BLaER1 (cell line): Measurements from ENCODE around the gene CPEB2.

Experiments
- H3K27ac ChIP-seq: shearing (Covaris generic); formaldehyde crosslinking; 2 replicates; pipeline ENCODE4 v1.8.1; 2022
- H3K27me3 ChIP-seq: shearing (Covaris generic); formaldehyde crosslinking; 2 replicates; pipeline ENCODE4 v1.8.1; 2022
- H3K36me3 ChIP-seq: shearing (Covaris generic); formaldehyde crosslinking; 2 replicates; pipeline ENCODE4 v1.8.1; 2022
- H3K4me1 ChIP-seq: shearing (Covaris generic); formaldehyde crosslinking; 2 replicates; pipeline ENCODE4 v1.8.1; 2022
- H3K4me2 ChIP-seq: shearing (Covaris generic); formaldehyde crosslinking; 2 replicates; pipeline ENCODE4 v1.8.1; 2022
- H3K4me3 ChIP-seq: shearing (Covaris generic); formaldehyde crosslinking; 2 replicates; pipeline ENCODE4 v1.8.1; 2022
- H3K9ac ChIP-seq: shearing (Covaris generic); formaldehyde crosslinking; 2 replicates; pipeline ENCODE4 v1.8.1; 2022
- H3K9me3 ChIP-seq: shearing (Covaris generic); formaldehyde crosslinking; 2 replicates; pipeline ENCODE4 v1.8.1; 2022
- H4K20me1 ChIP-seq: shearing (Covaris generic); formaldehyde crosslinking; 2 replicates; pipeline ENCODE4 v1.8.1; 2022
- Cebpa-rat ChIP-seq: shearing (Covaris generic); IDR thresholded peaks from 2 replicates; pipeline ENCODE4 v1.8.1; 2022

The CPEB2 gene

GRCh38 chr4:15025693-15026092 lies 23.4 kb downstream of the CPEB2 start:
- Histone ChIP-seq H4K20me1 (no peaks in the 10 kb centered on the region), H3K4me3 (no peak overlapping the region), H3K27ac (no peak overlapping the region), H3K4me1 (no peaks in the 10 kb centered on the region), H3K9ac (no peak overlapping the region), H3K27me3 (no peaks in the 10 kb centered on the region), H3K36me3 (no peaks in the 10 kb centered on the region), H3K4me2 (no peak overlapping the region), H3K9me3 (no peaks in the 10 kb centered on the region)
- no peak for TF ChIP-seq Cebpa-rat

DNA sequence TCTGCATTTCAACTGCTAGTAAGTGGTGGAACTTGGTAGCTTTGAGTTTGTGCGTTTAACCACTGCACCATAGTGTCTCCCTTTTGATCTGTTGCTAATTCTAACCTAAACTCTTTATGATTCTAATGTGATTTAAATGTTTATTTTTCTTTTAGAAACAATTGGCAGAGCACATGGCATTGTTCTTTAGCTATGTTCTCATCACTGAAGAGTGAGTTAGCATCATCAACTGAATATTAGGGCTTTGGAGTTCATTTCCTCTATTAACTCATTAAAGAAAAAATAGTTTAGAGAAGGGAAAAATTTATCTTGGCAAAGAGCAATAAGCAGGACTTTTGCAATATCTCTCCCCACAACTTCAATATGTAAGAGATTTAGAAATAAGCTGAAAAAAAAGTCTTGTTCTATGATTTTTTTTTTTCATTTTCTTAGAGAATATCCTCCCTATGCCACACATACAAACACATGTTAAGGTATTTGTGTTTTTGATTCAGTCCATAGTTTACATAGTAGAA lies 25.7 kb downstream of the CPEB2 start:
- Histone ChIP-seq H3K27ac (no peak overlapping the region), H3K9ac (no peak overlapping the region), H3K27me3 (no peaks in the 10 kb centered on the region), H3K4me3 (no peak overlapping the region), H4K20me1 (no peaks in the 10 kb centered on the region), H3K36me3 (no peaks in the 10 kb centered on the region), H3K4me2 (no peak overlapping the region), H3K9me3 (no peaks in the 10 kb centered on the region), H3K4me1 (no peaks in the 10 kb centered on the region)
- TF ChIP-seq Cebpa-rat, result no peak

DNA sequence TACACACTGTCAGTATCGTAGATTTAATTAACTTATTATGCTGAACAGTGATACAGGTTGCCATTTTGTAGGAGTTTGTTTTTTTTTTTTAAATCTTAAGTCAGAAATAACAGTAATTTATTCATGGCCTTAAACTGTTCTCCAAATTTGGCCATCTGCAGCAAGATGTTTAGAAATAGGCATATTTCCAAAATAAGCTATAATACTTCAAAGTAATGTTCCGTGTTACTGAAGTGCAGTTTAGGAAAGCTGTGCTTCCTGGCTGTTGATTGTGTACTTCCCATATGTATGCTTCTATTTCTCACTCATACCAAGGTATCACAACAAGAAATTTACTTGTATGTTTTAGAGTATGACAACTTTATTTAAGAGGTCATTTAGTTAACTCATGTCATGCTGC lies 28.9 kb downstream of the CPEB2 start:
- Histone ChIP-seq H3K36me3 (no peaks in the 10 kb centered on the region), H3K9me3 (no peaks in the 10 kb centered on the region)
- no peak for TF ChIP-seq Cebpa-rat

DNA sequence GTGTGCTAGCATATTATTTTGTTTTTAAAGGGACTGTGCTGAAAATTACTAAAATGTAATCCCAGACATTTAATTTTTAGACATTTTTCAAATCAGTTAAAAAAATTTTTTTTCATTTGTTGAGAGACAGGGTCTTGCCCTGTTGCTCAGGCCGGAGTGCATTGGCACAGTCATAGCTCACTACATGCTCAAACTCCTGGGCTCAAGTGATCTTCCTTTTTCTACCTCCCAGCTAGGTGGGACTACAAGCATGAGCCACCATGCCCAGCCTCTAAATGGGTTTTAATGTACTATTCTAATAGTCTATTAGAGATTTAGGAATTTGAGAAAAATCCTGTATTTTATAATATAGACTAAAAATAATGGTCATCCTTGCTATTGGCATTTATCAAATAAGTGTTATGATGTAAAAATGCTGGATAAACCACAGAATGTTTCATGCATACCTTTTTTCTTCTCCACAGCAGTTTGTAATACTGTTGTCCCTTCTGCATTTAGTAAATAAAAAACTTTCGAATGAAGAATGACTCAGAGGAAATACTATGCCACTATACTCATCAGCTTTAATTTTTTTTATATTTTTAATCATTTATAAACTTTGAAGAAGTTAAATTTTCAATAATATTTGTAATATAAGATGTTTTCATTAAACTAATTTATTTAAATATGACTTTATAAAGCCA lies 29.9 kb downstream of the CPEB2 start:
- no peaks in the 10 kb centered on the region for H3K4me1 ChIP-seq
- H3K9ac ChIP-seq, result no peak overlapping the region
- no peak overlapping the region for H3K27ac ChIP-seq
- no peaks in the 10 kb centered on the region for H3K9me3 ChIP-seq
- H3K4me3 ChIP-seq, result no peak overlapping the region
- no peak overlapping the region for H3K4me2 ChIP-seq
- H3K27me3 ChIP-seq, result no peaks in the 10 kb centered on the region
- no peaks in the 10 kb centered on the region for H4K20me1 ChIP-seq
- TF ChIP-seq Cebpa-rat, result no peak
- H3K36me3 ChIP-seq, result no peaks in the 10 kb centered on the region

More for the DNA sequence above, 28.9 kb downstream of the CPEB2 start:
- no peaks in the 10 kb centered on the region for H3K4me1 ChIP-seq
- H3K27ac ChIP-seq, result no peak overlapping the region
- H3K9ac ChIP-seq, result no peak overlapping the region
- H3K27me3 ChIP-seq, result no peaks in the 10 kb centered on the region
- H3K4me2 ChIP-seq, result no peak overlapping the region
- H3K4me3 ChIP-seq, result no peak overlapping the region
- no peaks in the 10 kb centered on the region for H4K20me1 ChIP-seq

- Histone ChIP-seq H3K4me2 (no peak overlapping the region), H3K36me3 (no peaks in the 10 kb centered on the region), H3K4me3 (no peak overlapping the region), H3K27me3 (no peaks in the 10 kb centered on the region), H4K20me1 (no peaks in the 10 kb centered on the region), H3K9me3 (no peaks in the 10 kb centered on the region), H3K9ac (no peak overlapping the region), H3K4me1 (no peaks in the 10 kb centered on the region), H3K27ac (no peak overlapping the region)
- TF ChIP-seq Cebpa-rat, result no peak
Observed at GRCh38 chr4:15034071-15034764, 31.9 kb downstream of the CPEB2 start.

GRCh38 chr4:15035159-15035558 lies 32.9 kb downstream of the CPEB2 start:
- Histone ChIP-seq H3K4me3 (no peak overlapping the region), H3K27ac (no peak overlapping the region), H3K36me3 (no peaks in the 10 kb centered on the region), H3K4me1 (no peaks in the 10 kb centered on the region), H4K20me1 (no peaks in the 10 kb centered on the region), H3K4me2 (no peak overlapping the region), H3K27me3 (no peaks in the 10 kb centered on the region), H3K9me3 (no peaks in the 10 kb centered on the region), H3K9ac (no peak overlapping the region)
- TF ChIP-seq Cebpa-rat, result no peak

DNA sequence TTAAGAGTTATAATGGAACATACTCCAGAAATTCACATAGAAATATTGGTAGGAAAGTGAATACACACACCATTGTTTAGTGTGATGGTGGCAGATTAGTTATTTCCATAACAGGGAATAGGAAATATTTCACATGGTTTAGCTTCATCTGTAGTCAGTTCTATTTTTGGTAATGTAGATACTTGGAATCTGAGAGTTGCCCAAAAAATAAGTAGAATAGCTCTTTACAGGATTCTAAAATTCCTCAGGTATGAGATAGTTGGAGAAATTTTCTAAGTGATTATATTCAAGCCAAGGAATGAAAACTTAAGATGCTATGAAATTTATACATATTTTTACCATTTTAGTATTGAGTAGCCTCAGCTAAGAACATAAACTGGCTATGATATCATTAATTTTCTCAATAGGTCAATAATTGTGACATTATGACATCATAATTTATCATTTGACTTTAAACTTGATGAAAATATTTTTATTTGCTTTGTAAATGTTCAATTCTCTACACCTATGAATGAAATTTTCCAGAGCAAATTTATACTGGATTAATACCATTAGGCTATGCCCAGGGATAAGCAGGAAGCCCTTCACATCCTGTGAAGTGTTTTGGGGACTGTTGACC lies 35.8 kb downstream of the CPEB2 start:
- Histone ChIP-seq H4K20me1 (no peaks in the 10 kb centered on the region), H3K27me3 (no peaks in the 10 kb centered on the region), H3K27ac (no peak overlapping the region), H3K9ac (no peak overlapping the region), H3K4me2 (no peak overlapping the region), H3K9me3 (no peaks in the 10 kb centered on the region), H3K4me1 (0 out of 2 replicates have a peak, but pooled peaks cover 3% of the 10 kb centered on the region), H3K4me3 (no peak overlapping the region), H3K36me3 (no peaks in the 10 kb centered on the region)
- TF ChIP-seq Cebpa-rat, result no peak

GRCh38 chr4:15040916-15041463 lies 38.7 kb downstream of the CPEB2 start:
- Histone ChIP-seq H3K4me2 (no peak overlapping the region), H3K9ac (no peak overlapping the region), H3K9me3 (no peaks in the 10 kb centered on the region), H3K27ac (no peak overlapping the region), H3K36me3 (no peaks in the 10 kb centered on the region), H3K4me1 (0 out of 2 replicates have a peak, but pooled peaks cover 3% of the 10 kb centered on the region), H3K4me3 (no peak overlapping the region), H3K27me3 (no peaks in the 10 kb centered on the region), H4K20me1 (no peaks in the 10 kb centered on the region)
- TF ChIP-seq Cebpa-rat, result no peak

GRCh38 chr4:15042529-15043167 lies 40.4 kb downstream of the CPEB2 start:
- no peak overlapping the region for H3K4me3 ChIP-seq
- no peaks in the 10 kb centered on the region for H3K27me3 ChIP-seq
- H3K9me3 ChIP-seq, result no peaks in the 10 kb centered on the region
- no peak for TF ChIP-seq Cebpa-rat
- H3K4me1 ChIP-seq, result 0 out of 2 replicates have a peak, but pooled peaks cover 3% of the 10 kb centered on the region
- no peaks in the 10 kb centered on the region for H4K20me1 ChIP-seq
- no peak overlapping the region for H3K9ac ChIP-seq
- no peak overlapping the region for H3K4me2 ChIP-seq
- no peak overlapping the region for H3K27ac ChIP-seq
- H3K36me3 ChIP-seq, result no peaks in the 10 kb centered on the region
